Loucy (cell line): Measurements from ENCODE around the gene BCL11A.

Source experiments
- H2AFZ ChIP-seq: fragments of 200-600 bp; sonication (generic); 2 replicates; pipeline ENCODE4 v1.6.0; 2016; ENCODE audit warnings: antibody characterized with exemption, mild to moderate bottlenecking, low read length, moderate library complexity
- H3F3A ChIP-seq: fragments of 200-600 bp; 2 replicates; pipeline ENCODE4 v1.6.0; 2016; ENCODE audit warnings: antibody characterized with exemption, low read depth, mild to moderate bottlenecking
- H3K27me3 ChIP-seq: fragments of 200-600 bp; sonication (generic); 2 replicates; pipeline ENCODE4 v1.6.1; 2014; ENCODE audit warnings: low read length, mild to moderate bottlenecking; ENCODE audit not compliant: insufficient read depth, poor library complexity, severe bottlenecking
- H3K36me3 ChIP-seq: fragments of 200-600 bp; sonication (generic); 2 replicates; pipeline ENCODE4 v1.6.1; 2016; ENCODE audit warnings: low read length; ENCODE audit not compliant: insufficient read depth
- H3K4me1 ChIP-seq: fragments of 200-600 bp; sonication (generic); 2 replicates; pipeline ENCODE4 v1.5.1; 2014; ENCODE audit warnings: low read length, mild to moderate bottlenecking; ENCODE audit not compliant: insufficient read depth, poor library complexity, severe bottlenecking
- H3K4me2 ChIP-seq: fragments of 200-600 bp; sonication (generic); 2 replicates; pipeline ENCODE4 v1.6.0; 2014; ENCODE audit warnings: antibody characterized with exemption, low read length, low read depth, mild to moderate bottlenecking; ENCODE audit not compliant: poor library complexity, severe bottlenecking
- H3K4me3 ChIP-seq: fragments of 200-600 bp; sonication (generic); 2 replicates; pipeline ENCODE4 v1.5.1; 2014; ENCODE audit warnings: low read length, mild to moderate bottlenecking, mixed read lengths; ENCODE audit not compliant: poor library complexity, severe bottlenecking
- H3K79me2 ChIP-seq: fragments of 200-600 bp; sonication (generic); 2 replicates; pipeline ENCODE4 v1.6.1; 2014; ENCODE audit warnings: low read length; ENCODE audit not compliant: insufficient read depth
- H3K9ac ChIP-seq: fragments of 200-600 bp; sonication (generic); 2 replicates; pipeline ENCODE4 v1.6.0; 2014; ENCODE audit warnings: mild to moderate bottlenecking, low read depth, low read length, moderate library complexity; ENCODE audit not compliant: poor library complexity, severe bottlenecking
- H3K9me2 ChIP-seq: fragments of 200-600 bp; sonication (generic); replicated peaks from 2 replicates; pipeline ENCODE4 v1.6.1; 2016; ENCODE audit warnings: low read depth, low read length, mixed read lengths
- H3K9me3 ChIP-seq: fragments of 200-600 bp; sonication (generic); 2 replicates; pipeline ENCODE4 v1.6.1; 2014; ENCODE audit warnings: mild to moderate bottlenecking, antibody characterized with exemption, low read length, low read depth; ENCODE audit not compliant: insufficient read depth
- H4K20me1 ChIP-seq: fragments of 200-600 bp; sonication (generic); 2 replicates; pipeline ENCODE4 v1.6.0; 2014; ENCODE audit warnings: antibody characterized with exemption, low read length, mild to moderate bottlenecking; ENCODE audit not compliant: insufficient read depth, poor library complexity, severe bottlenecking
- CTCF ChIP-seq: fragments of 200-600 bp; sonication (generic); conservative IDR thresholded peaks from 2 replicates; pipeline ENCODE4 v1.5.1; 2014; ENCODE audit warnings: mild to moderate bottlenecking, antibody characterized with exemption, low read length
- EZH2phosphoT487 ChIP-seq: fragments of 200-600 bp; IDR thresholded peaks from 2 replicates; pipeline ENCODE4 v1.6.1; 2018; ENCODE audit warnings: antibody characterized with exemption, mild to moderate bottlenecking, moderate library complexity, borderline replicate concordance

BCL11A gene

GRCh38 chr2:60524874-60525273, 28.6 kb downstream of the BCL11A start:
- peaks cover 11% of the 10 kb centered on the region; the same call in 1 of the 2 replicates for H3K36me3 ChIP-seq
- no peak overlapping the region for H3K4me3 ChIP-seq
- peaks cover 27% of the 10 kb centered on the region for H4K20me1 ChIP-seq

GRCh38 chr2:60523963-60524362, 29.5 kb downstream of the BCL11A start:
- no peak for TF ChIP-seq CTCF
- no peak for TF ChIP-seq EZH2phosphoT487
- Histone ChIP-seq H3K79me2 (peaks cover 65% of the 10 kb centered on the region; the same call in 1 of the 2 replicates), H3K4me1 (peaks cover 9% of the 10 kb centered on the region), H3K4me3 (no peak overlapping the region), H3K36me3 (peaks cover 13% of the 10 kb centered on the region; the same call in 1 of the 2 replicates), H3K4me2 (no peak overlapping the region), H3K9me3 (no peaks in the 10 kb centered on the region), H4K20me1 (peaks cover 20% of the 10 kb centered on the region), H3K9me2 (no peaks in the 10 kb centered on the region), H2AFZ (no peak overlapping the region), H3K9ac (no peak overlapping the region), H3F3A (no peaks in the 10 kb centered on the region), H3K27me3 (no peaks in the 10 kb centered on the region)

More at GRCh38 chr2:60524874-60525273, 28.6 kb downstream of the BCL11A start:
- TF ChIP-seq EZH2phosphoT487, result no peak
- no peak for TF ChIP-seq CTCF
- Histone ChIP-seq H3K9ac (no peak overlapping the region), H3F3A (no peaks in the 10 kb centered on the region), H3K4me1 (peaks cover 18% of the 10 kb centered on the region), H2AFZ (no peak overlapping the region), H3K27me3 (no peaks in the 10 kb centered on the region), H3K9me3 (no peaks in the 10 kb centered on the region), H3K79me2 (peaks cover 70% of the 10 kb centered on the region; the same call in 1 of the 2 replicates), H3K9me2 (no peaks in the 10 kb centered on the region), H3K4me2 (no peak overlapping the region)

GRCh38 chr2:60522462-60522861, 31.0 kb downstream of the BCL11A start:
- no peaks in the 10 kb centered on the region for H3K9me2 ChIP-seq
- no peak overlapping the region for H3K4me2 ChIP-seq
- no peaks in the 10 kb centered on the region for H3K27me3 ChIP-seq
- TF ChIP-seq EZH2phosphoT487 (no peak), CTCF (no peak)
- peaks cover 53% of the 10 kb centered on the region; the same call in 1 of the 2 replicates for H3K79me2 ChIP-seq
- H3F3A ChIP-seq, result no peaks in the 10 kb centered on the region
- no peak overlapping the region for H3K4me3 ChIP-seq
- peaks cover 9% of the 10 kb centered on the region for H3K4me1 ChIP-seq
- peaks cover 20% of the 10 kb centered on the region for H4K20me1 ChIP-seq
- no peak overlapping the region for H2AFZ ChIP-seq
- H3K36me3 ChIP-seq, result peaks cover 16% of the 10 kb centered on the region; the same call in 1 of the 2 replicates
- H3K9ac ChIP-seq, result no peak overlapping the region
- H3K9me3 ChIP-seq, result no peaks in the 10 kb centered on the region
